GM19468 (cell line): ENCODE results near the gene PSME3IP1.

Experiments used
- ATAC-seq: cut with Tn5 transposase; IDR thresholded peaks from one replicate; pipeline ENCODE4 v1.9.1; 2021; ENCODE audit warnings: mild to moderate bottlenecking, moderate library complexity, moderate number of reproducible peaks; ENCODE audit not compliant: unreplicated experiment; ENCODE audit errors: extremely low read depth

Gene PSME3IP1

GRCh38 chr16:57175896-57176295 is 9.9 kb downstream of the PSME3IP1 start:
- no peak for ATAC-seq

DNA sequence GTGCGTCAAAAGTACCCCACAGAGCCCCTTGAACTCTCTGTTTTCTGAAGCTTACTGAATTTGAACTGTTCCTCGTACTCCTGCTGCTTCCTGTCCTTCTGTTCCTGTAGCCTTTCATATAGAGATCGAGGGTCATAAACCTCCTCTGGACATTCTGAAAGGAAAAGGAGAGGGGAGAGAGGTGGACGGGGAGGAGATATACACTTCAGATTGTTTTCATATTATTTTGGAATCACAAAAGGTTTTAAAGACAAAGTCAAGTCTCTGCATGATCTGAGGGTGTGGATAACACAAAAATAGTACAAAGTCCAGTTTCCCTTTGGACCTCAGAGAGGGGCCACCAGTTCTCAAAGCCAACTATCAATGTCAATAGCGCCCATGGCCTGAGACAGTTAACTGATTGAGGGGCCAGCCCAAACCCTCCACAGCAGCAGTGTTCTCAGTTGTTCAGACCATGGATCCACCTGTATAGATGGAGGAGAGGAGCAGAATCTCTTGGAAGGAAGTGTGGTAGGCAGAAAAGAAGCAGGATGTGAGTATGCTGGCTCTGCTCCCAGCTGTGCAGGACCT is 13.0 kb downstream of the PSME3IP1 start:
- no peak for ATAC-seq

- ATAC-seq = no peak
Measured at GRCh38 chr16:57169327-57169726, 16.5 kb downstream of the PSME3IP1 start.

GRCh38 chr16:57167953-57168352 is 17.9 kb downstream of the PSME3IP1 start:
- no peak for ATAC-seq

GRCh38 chr16:57167538-57167937 is 18.3 kb downstream of the PSME3IP1 start:
- ATAC-seq = no peak

GRCh38 chr16:57166951-57167350 is 18.9 kb downstream of the PSME3IP1 start:
- no peak for ATAC-seq

GRCh38 chr16:57166451-57166850 is 19.4 kb downstream of the PSME3IP1 start:
- no peak for ATAC-seq

GRCh38 chr16:57165938-57166337 is 19.9 kb downstream of the PSME3IP1 start:
- no peak for ATAC-seq

DNA sequence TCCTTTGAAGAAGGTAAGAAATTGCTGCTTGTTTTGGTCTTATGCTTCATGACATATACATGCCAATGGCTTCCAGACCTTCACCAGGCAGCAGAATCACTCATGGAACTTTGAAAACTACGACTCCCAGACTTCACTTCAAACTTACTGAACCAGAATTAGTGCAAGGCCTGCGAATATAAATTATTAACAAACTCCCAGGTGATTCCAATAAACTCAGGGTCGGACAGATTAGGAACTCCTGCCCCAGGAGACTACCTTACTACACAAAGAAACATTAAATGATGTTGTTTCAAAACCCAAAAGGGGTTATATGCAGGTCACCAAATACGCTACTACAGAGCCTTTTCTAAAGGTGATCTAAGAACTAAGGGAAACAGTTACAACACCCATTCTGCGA is 20.4 kb downstream of the PSME3IP1 start:
- ATAC-seq = no peak

DNA sequence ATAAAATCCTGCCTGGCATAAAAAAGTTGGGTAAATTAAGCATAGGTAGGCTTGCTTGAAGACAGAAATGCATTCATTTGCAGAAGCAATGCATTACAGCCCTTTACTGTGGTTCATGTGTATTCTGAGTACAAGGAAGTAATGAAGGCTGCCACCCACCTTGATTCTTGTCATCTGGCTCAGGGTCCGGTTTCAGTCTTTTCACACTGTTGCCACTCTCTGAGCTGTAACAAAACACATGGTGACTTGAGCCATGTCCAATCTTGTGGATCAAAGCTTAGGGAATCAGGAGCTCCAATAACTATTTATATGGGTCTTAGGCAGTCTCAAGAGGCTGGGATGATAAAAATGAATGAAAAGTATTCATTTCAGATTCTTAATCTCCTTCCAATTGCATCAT is 22.0 kb downstream of the PSME3IP1 start:
- ATAC-seq = no peak

DNA sequence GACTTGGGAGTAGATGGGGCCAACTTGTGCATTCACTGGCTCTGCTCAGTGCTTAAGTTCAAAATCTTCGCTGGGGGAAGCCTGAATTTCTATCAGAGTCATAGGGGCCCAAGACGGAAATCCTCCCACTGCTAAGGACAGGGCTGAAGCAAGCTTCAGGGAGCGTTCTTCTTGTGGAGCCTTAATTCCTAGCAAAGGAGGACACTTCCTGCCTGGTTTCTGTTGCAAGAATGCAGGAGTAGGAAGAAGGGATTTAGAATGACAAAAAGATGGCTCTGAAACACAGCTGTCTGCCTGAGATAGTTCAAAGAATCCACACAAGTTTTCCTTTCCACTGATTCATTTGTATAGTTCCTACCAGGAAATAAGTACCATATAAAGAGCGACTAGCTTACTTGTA is 26.4 kb downstream of the PSME3IP1 start:
- ATAC-seq = no peak

DNA sequence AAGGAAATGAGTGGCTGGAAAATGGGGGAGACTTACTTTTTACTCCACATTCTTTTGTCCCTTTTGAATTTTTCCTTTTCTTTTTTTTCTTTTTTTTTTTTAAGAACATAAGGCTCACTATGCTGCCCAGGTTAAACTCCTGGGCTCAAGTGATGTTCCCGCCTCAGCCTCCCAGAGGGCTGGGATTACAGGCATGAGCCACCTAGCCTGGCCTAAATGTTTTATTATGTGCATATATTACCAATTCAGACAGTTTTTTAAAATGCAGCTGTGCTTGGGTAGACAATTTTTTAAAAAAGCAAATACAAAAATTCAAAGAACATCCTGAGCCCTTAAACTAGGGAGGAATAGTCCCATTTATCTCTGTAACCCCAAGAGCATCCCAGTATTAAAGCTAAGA is 28.3 kb downstream of the PSME3IP1 start:
- no peak for ATAC-seq

DNA sequence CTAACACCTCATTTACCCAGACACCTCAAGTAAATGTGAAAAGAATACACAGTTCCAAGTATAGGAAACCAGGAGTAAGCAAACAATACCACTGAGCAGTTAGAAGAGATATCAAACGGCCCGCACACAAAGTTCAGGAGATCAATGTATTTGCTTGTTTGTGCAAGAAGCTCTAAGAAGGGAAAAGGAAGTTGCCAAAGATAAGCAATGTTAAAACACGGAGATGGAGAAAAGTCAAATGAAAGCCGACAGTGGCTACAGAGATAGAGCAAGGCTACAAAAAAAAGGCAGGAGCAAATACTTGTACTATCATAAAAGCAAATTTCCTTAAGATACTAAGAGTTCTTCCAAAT is 29.5 kb downstream of the PSME3IP1 start:
- no peak for ATAC-seq

DNA sequence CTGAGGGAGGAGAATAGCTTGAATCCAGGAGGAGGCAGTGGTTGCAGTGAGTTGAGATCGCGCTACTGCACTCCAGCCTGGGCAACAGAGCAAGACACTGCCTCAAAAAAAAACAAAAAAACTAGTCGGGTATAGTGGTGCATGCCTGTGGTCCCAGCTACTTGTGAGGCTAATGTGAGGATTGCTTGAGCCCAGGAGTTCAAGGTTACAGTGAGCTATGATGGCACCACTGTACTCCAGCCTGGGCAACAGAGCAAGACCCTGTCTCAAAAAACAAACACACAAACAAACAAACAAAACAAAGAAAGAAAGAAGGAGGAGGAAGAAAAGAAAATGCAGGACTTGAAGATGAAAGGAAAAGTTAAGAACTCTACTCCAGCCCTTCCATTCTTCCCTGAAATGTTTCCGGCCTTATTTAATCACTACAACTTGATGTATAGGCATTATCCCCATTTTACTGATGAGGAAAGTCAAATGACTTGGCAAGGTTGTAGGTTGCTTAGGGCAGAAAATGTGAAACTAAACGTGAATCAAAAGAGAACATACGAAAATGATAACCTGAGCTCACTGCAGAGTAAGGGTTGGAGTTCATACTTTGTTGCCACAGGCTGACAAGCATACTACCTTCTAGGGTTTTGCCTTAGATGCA is 30.0 kb downstream of the PSME3IP1 start:
- ATAC-seq = no peak

DNA sequence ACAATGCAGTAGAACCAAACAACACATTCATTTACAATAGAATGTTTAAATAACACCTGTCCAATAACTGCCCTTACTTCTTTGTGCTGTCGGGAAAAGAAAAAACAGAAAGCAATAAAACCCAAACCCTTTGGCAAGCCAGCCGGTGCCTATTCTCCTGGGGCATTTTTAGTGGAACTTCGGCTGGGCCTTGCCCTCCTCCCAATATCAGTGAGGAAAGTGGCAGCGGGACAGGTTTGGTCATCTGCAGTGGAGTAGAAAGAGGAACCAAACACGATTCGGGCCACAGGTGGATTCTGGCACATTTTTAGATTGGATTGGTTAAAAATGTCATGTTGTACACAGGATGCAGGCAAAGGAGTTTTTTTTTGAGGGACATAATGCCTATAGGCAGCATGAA is 32.0 kb downstream of the PSME3IP1 start:
- ATAC-seq = no peak

- ATAC-seq = no peak
Measured at GRCh38 chr16:57152096-57153093, 33.4 kb downstream of the PSME3IP1 start.

- no peak for ATAC-seq
Measured at GRCh38 chr16:57151369-57151768, 34.5 kb downstream of the PSME3IP1 start.

- no peak for ATAC-seq
Measured at GRCh38 chr16:57150682-57151330, 35.0 kb downstream of the PSME3IP1 start.

DNA sequence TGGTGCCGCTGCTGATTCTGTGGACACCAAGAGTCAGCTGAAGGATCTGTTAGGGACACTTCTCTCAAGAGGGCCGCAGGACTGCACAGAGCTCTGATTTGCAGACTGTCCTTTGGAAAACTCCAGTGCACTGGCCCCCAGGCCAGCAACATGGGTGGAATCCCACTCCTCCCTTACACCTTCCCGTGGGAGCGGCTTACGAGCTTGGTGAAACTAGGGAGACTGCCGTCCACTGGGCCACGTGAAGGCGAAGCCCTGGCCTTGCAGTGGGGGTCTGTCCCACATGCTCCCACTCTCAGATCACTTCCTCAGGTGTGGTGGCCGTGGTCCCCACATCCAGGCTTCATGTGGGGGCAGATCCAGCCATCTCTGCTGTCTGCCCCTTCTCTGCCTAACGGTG is 36.4 kb downstream of the PSME3IP1 start:
- no peak for ATAC-seq

DNA sequence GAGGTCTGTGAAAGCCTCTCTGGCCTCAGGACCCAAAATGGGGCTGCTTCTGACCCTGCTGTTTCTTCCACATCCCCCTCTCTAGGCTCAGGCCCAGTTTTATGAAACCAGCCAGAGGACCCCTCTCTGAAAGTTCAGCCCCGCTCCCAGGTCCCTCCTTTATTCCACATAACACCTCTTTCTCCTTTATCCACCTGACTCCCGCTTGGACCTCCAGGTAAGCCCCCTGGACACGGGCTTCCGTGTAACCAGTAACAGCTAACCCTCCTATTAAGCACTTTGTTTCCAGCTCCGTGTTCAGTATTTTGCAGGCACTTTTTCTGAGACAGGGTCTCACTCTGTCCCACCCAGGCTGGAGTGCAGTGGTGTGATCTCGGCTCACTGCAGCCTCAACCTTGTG is 37.4 kb downstream of the PSME3IP1 start:
- ATAC-seq = no peak
